ENCODE measurements around the gene GAL3ST3. TPM values are rescaled to one million over a fixed set of nuclear protein-coding genes. Genes with fewer than 3 reads are reported as not detected.
"Not testable (repeated sequence)": the region's sequence is repeated elsewhere in the genome, so short reads cannot be mapped to it uniquely, and the experiment has no call there.

Gene GAL3ST3
- total and polyA plus RNA-seq, 2 donors = 0.25 to 0.42 TPM

DNA sequence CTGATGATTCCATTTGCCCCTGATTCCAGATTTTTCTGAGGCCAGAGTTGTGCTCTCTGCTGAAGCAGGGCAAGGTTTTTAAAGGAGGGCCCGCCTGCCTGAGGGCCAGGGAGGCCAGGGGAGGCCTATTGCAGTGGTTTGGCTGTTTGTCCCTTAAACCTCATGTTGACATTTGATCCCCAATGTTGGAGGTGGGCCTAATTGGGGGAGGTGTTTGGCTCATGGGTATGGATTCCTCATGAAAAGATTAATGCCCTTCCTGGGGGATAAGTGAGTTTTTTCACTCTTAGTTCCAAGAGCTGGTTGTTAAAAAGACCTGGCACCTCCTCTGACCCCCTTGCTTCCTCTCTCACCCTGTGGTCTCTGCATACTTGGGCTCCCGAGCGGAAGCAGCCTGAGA, 9.2 kb downstream of the GAL3ST3 start:
- no peak overlapping the region for H3K4me3 ChIP-seq (ENCODE audit: low read length in 2 of 2)
- H3K27me3 ChIP-seq (ENCODE audit: control insufficient read depth in 2 of 2, insufficient read depth in 1 of 2, low read length in 1 of 2) = peaks cover 0 to 3% of the 10 kb centered on the region in 2 donors
- no peak for DNase-seq (ENCODE audit: low read depth in 6 of 9, low spot score in 9 of 9)
- H3K36me3 ChIP-seq (ENCODE audit: control insufficient read depth in 2 of 2, insufficient read depth in 2 of 2, low read length in 1 of 2) = no peaks in the 10 kb centered on the region
- 97% methylated on average over 3 of the region's 3 CpGs for WGBS
- H3K4me1 ChIP-seq (ENCODE audit: control insufficient read depth in 2 of 2, insufficient read depth in 2 of 2, low read length in 2 of 2) = peaks cover 0 to 2% of the 10 kb centered on the region in 2 donors
- H3K9me3 ChIP-seq (ENCODE audit: control insufficient read depth in 2 of 2, insufficient read depth in 1 of 2, low read length in 1 of 2) = peaks cover 0 to 11% of the 10 kb centered on the region in 2 donors
- no peak overlapping the region for H3K27ac ChIP-seq (ENCODE audit: low read depth in 1 of 2, low read length in 1 of 2)

- 94% methylated on average over 3 of the region's 3 CpGs for WGBS
- peaks cover 0 to 11% of the 10 kb centered on the region in 2 donors for H3K9me3 ChIP-seq (ENCODE audit: control insufficient read depth in 2 of 2, insufficient read depth in 1 of 2, low read length in 1 of 2)
- no peaks in the 10 kb centered on the region for H3K36me3 ChIP-seq (ENCODE audit: control insufficient read depth in 2 of 2, insufficient read depth in 2 of 2, low read length in 1 of 2)
- H3K27me3 ChIP-seq (ENCODE audit: control insufficient read depth in 2 of 2, insufficient read depth in 1 of 2, low read length in 1 of 2) = peaks cover 0 to 3% of the 10 kb centered on the region in 2 donors
- no peak overlapping the region for H3K4me3 ChIP-seq (ENCODE audit: low read length in 2 of 2)
- no peak overlapping the region for H3K27ac ChIP-seq (ENCODE audit: low read depth in 1 of 2, low read length in 1 of 2)
- DNase-seq (ENCODE audit: low read depth in 6 of 9, low spot score in 9 of 9) = no peak
- no peaks in the 10 kb centered on the region for H3K4me1 ChIP-seq (ENCODE audit: control insufficient read depth in 2 of 2, insufficient read depth in 2 of 2, low read length in 2 of 2)
Measured at GRCh38 chr11:66037327-66037726, 11.6 kb downstream of the GAL3ST3 start.

GRCh38 chr11:66036334-66036710, 12.6 kb downstream of the GAL3ST3 start:
- 94% methylated on average over 5 of the region's 5 CpGs for WGBS
- Histone ChIP-seq H3K4me3 (ENCODE audit: low read length in 2 of 2) (no peak overlapping the region), H3K27ac (ENCODE audit: low read depth in 1 of 2, low read length in 1 of 2) (no peak overlapping the region), H3K27me3 (ENCODE audit: control insufficient read depth in 2 of 2, insufficient read depth in 1 of 2, low read length in 1 of 2) (peaks cover 0 to 4% of the 10 kb centered on the region in 2 donors), H3K36me3 (ENCODE audit: control insufficient read depth in 2 of 2, insufficient read depth in 2 of 2, low read length in 1 of 2) (no peaks in the 10 kb centered on the region), H3K4me1 (ENCODE audit: control insufficient read depth in 2 of 2, insufficient read depth in 2 of 2, low read length in 2 of 2) (no peaks in the 10 kb centered on the region), H3K9me3 (ENCODE audit: control insufficient read depth in 2 of 2, insufficient read depth in 1 of 2, low read length in 1 of 2) (peaks cover 0 to 11% of the 10 kb centered on the region in 2 donors)
- no peak for DNase-seq (ENCODE audit: low read depth in 6 of 9, low spot score in 9 of 9)

- DNase-seq (ENCODE audit: low read depth in 6 of 9, low spot score in 9 of 9) = no peak
- H3K27me3 ChIP-seq (ENCODE audit: control insufficient read depth in 2 of 2, insufficient read depth in 1 of 2, low read length in 1 of 2) = peaks cover 0 to 6% of the 10 kb centered on the region in 2 donors
- H3K4me3 ChIP-seq (ENCODE audit: low read length in 2 of 2) = no peak overlapping the region
- no peaks in the 10 kb centered on the region for H3K36me3 ChIP-seq (ENCODE audit: control insufficient read depth in 2 of 2, insufficient read depth in 2 of 2, low read length in 1 of 2)
- WGBS = 90% methylated on average over 9 of the region's 9 CpGs
- no peak overlapping the region for H3K27ac ChIP-seq (ENCODE audit: low read depth in 1 of 2, low read length in 1 of 2)
- no peaks in the 10 kb centered on the region for H3K4me1 ChIP-seq (ENCODE audit: control insufficient read depth in 2 of 2, insufficient read depth in 2 of 2, low read length in 2 of 2)
- peaks cover 0 to 11% of the 10 kb centered on the region in 2 donors for H3K9me3 ChIP-seq (ENCODE audit: control insufficient read depth in 2 of 2, insufficient read depth in 1 of 2, low read length in 1 of 2)
Measured at GRCh38 chr11:66035653-66036333, 13.2 kb downstream of the GAL3ST3 start.

DNA sequence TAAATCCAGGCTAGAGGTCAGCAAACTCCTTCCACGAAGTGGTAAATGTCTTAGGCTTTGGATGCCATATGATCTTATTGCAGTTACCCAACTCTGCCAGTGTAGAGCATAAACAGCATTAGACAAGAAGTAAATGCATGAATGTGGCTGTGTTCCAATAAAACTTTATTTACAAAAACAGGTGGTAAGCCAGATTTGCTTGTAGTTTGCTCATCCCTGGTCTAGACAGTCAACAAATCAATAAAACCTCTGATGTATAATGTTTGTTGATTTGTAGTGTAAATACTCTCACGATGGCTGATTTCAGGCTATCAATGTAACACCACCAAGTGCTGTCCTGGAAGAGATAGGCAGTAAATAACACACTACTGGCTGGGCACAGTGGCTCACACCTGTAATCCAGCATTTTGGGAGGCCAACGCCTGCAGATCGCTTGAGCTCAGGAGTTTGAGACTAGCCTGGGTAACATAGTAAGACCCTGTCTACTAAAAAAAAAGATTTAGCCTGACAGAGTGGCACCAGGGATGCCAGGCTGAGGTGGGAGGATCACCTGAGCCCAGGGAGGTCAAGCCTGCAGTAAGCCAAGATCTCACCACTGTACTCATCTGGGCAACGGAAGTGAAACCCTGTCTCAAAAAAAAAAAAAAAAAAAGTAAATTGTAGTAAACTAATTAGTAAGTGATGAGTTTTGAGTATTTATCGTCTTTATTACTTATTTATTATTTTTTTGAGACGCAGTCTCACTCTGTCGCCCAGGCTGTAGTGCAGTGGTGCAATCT, 15.8 kb downstream of the GAL3ST3 start:
- Histone ChIP-seq H3K4me3 (ENCODE audit: low read length in 2 of 2) (no peak overlapping the region), H3K36me3 (ENCODE audit: control insufficient read depth in 2 of 2, insufficient read depth in 2 of 2, low read length in 1 of 2) (no peaks in the 10 kb centered on the region), H3K4me1 (ENCODE audit: control insufficient read depth in 2 of 2, insufficient read depth in 2 of 2, low read length in 2 of 2) (no peaks in the 10 kb centered on the region), H3K9me3 (ENCODE audit: control insufficient read depth in 2 of 2, insufficient read depth in 1 of 2, low read length in 1 of 2) (peaks cover 0 to 11% of the 10 kb centered on the region in 2 donors), H3K27me3 (ENCODE audit: control insufficient read depth in 2 of 2, insufficient read depth in 1 of 2, low read length in 1 of 2) (peaks cover 0 to 9% of the 10 kb centered on the region in 2 donors), H3K27ac (ENCODE audit: low read depth in 1 of 2, low read length in 1 of 2) (no peak overlapping the region)
- WGBS = 94% methylated on average over 8 of the region's 8 CpGs
- no peak for DNase-seq (ENCODE audit: low read depth in 6 of 9, low spot score in 9 of 9)

DNA sequence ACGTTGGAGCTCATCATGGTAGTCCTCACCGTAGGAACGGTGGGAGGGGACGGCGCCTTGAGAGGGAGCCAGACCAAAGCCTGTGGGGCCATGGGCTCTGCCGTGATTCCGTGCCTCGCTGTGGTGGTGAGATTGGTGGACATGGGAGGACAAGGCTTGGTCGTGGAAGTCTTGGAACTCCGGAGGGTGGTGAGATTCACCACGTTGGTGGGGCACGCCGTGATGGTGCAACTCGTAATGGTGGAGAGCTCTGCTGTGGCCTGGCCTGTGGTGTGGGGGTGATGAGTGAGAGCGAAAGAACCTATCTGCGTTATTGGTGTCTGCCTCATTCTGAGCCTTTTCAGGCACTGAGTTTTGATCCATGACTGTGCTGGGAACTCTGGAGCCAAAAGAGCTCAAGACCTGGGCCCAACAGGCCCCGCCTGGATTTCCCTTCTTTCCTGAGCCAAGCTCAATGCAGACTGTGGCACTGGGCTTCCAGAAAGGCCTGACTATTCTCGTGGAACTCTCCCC, 22.9 kb downstream of the GAL3ST3 start, which contains the start of gene CATSPER1:
Gene CATSPER1 (minus strand): TSS at position 463 of the 513 bp plus-strand sequence. CDS start 100 bp downstream, at position 363.
- 97% methylated on average over 18 of the region's 18 CpGs for WGBS
- no peak within 1 kb of the TSS for H3K4me3 ChIP-seq (ENCODE audit: low read length in 2 of 2)
- H3K36me3 ChIP-seq (ENCODE audit: control insufficient read depth in 2 of 2, insufficient read depth in 2 of 2, low read length in 1 of 2) = no peaks in the 10 kb centered on the region
- peaks cover 0 to 3% of the 10 kb centered on the region in 2 donors for H3K4me1 ChIP-seq (ENCODE audit: control insufficient read depth in 2 of 2, insufficient read depth in 2 of 2, low read length in 2 of 2)
- no peaks in the 10 kb centered on the region for H3K9me3 ChIP-seq (ENCODE audit: control insufficient read depth in 2 of 2, insufficient read depth in 1 of 2, low read length in 1 of 2)
- peaks cover 4 to 32% of the 10 kb centered on the region in 2 donors for H3K27me3 ChIP-seq (ENCODE audit: control insufficient read depth in 2 of 2, insufficient read depth in 1 of 2, low read length in 1 of 2)
- no peak for DNase-seq (ENCODE audit: low read depth in 6 of 9, low spot score in 9 of 9)
- no peak within 1 kb of the TSS for H3K27ac ChIP-seq (ENCODE audit: low read depth in 1 of 2, low read length in 1 of 2)

GRCh38 chr11:66023186-66023440, 25.8 kb downstream of the GAL3ST3 start:
- peaks cover 4 to 33% of the 10 kb centered on the region in 2 donors for H3K27me3 ChIP-seq (ENCODE audit: control insufficient read depth in 2 of 2, insufficient read depth in 1 of 2, low read length in 1 of 2)
- WGBS = 95% methylated on average over 5 of the region's 5 CpGs
- not testable (repeated sequence) for H3K4me3 ChIP-seq (ENCODE audit: low read length in 2 of 2); DNase-seq (ENCODE audit: low read depth in 6 of 9, low spot score in 9 of 9); H3K4me1 ChIP-seq (ENCODE audit: control insufficient read depth in 2 of 2, insufficient read depth in 2 of 2, low read length in 2 of 2); H3K9me3 ChIP-seq (ENCODE audit: control insufficient read depth in 2 of 2, insufficient read depth in 1 of 2, low read length in 1 of 2); H3K36me3 ChIP-seq (ENCODE audit: control insufficient read depth in 2 of 2, insufficient read depth in 2 of 2, low read length in 1 of 2); H3K27ac ChIP-seq (ENCODE audit: low read depth in 1 of 2, low read length in 1 of 2)

GRCh38 chr11:66022401-66023185, 26.4 kb downstream of the GAL3ST3 start:
- no peaks in the 10 kb centered on the region for H3K36me3 ChIP-seq (ENCODE audit: control insufficient read depth in 2 of 2, insufficient read depth in 2 of 2, low read length in 1 of 2)
- DNase-seq (ENCODE audit: low read depth in 6 of 9, low spot score in 9 of 9) = peak in 8 of 9 donors; percentile 15 to 74 (median 63)
- H3K27me3 ChIP-seq (ENCODE audit: control insufficient read depth in 2 of 2, insufficient read depth in 1 of 2, low read length in 1 of 2) = peaks cover 4 to 33% of the 10 kb centered on the region in 2 donors
- H3K9me3 ChIP-seq (ENCODE audit: control insufficient read depth in 2 of 2, insufficient read depth in 1 of 2, low read length in 1 of 2) = no peaks in the 10 kb centered on the region
- peaks cover 0 to 3% of the 10 kb centered on the region in 2 donors for H3K4me1 ChIP-seq (ENCODE audit: control insufficient read depth in 2 of 2, insufficient read depth in 2 of 2, low read length in 2 of 2)
- no peak overlapping the region for H3K27ac ChIP-seq (ENCODE audit: low read depth in 1 of 2, low read length in 1 of 2)
- no peak overlapping the region for H3K4me3 ChIP-seq (ENCODE audit: low read length in 2 of 2)
- 25% methylated on average over 46 of the region's 46 CpGs for WGBS

Data from thymus (tissue), 11 donors.